ENCODE measurements around the gene DCST2. TPM values are rescaled to one million over a fixed set of nuclear protein-coding genes. Genes with fewer than 3 reads are reported as not detected.

DCST2 gene
- total RNA-seq, 4 donors from 2014 or later: not detected

DNA sequence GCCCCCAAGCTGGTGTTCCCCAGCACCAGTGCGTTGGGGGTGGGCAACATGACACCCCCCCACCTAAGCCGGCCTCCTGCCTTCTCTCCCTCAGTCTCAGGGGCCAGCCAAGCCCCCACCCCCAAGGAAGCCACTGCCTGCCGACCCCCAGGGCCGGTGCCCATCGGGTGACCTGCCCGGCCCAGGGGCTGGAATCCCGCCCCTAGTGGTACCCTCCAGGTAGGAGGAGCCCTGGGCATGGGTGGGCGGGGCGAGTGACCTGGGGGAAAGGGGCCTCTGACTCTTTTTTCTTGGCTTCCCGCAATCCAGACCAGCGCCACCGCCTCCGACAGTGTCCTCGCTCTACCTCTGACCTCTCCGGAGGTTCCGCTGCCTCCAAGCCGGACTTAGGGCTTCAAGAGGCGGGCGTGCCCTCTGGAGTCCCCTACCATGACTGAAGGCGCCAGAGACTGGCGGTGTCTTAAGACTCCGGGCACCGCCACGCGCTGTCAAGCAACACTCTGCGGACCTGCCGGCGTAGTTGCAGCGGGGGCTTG lies 28.6 kb upstream of the DCST2 start:
- TF ChIP-seq POLR2A (IDR thresholded peaks at IDR 0.05) (no peak), CTCF (IDR thresholded peaks at IDR 0.05 in 4 of 5, conservative IDR thresholded peaks at IDR 0.05 in 1 of 5) (no peak)
- ATAC-seq: no peak
- H3K36me3 ChIP-seq: peaks cover 0 to 35% of the 10 kb centered on the region in 2 donors
- in situ Hi-C loops (cut with MboI; ENCODE audit: low sequenced_read_pairs in 4 of 4) (loop anchor here in 1 of 4 donors (25.0 kb wide), 1 partner anchor 100 kb away; the partner anchor contains the start of genes CKS1B, PBXIP1, PYGO2 and SHC1), intact Hi-C loops (cut with DNase I; ENCODE audit: low total_unique reads) (no loop called here)
- H3K4me1 ChIP-seq: peaks cover 9 to 18% of the 10 kb centered on the region in 2 donors
- peak overlapping the region in 2 of 4 donors; percentile 77 to 91 for H3K4me3 ChIP-seq
- H3K9me3 ChIP-seq: no peaks in the 10 kb centered on the region
- no peak overlapping the region for H3K27ac ChIP-seq
- no peaks in the 10 kb centered on the region for H3K27me3 ChIP-seq
- no peak for DNase-seq

DNA sequence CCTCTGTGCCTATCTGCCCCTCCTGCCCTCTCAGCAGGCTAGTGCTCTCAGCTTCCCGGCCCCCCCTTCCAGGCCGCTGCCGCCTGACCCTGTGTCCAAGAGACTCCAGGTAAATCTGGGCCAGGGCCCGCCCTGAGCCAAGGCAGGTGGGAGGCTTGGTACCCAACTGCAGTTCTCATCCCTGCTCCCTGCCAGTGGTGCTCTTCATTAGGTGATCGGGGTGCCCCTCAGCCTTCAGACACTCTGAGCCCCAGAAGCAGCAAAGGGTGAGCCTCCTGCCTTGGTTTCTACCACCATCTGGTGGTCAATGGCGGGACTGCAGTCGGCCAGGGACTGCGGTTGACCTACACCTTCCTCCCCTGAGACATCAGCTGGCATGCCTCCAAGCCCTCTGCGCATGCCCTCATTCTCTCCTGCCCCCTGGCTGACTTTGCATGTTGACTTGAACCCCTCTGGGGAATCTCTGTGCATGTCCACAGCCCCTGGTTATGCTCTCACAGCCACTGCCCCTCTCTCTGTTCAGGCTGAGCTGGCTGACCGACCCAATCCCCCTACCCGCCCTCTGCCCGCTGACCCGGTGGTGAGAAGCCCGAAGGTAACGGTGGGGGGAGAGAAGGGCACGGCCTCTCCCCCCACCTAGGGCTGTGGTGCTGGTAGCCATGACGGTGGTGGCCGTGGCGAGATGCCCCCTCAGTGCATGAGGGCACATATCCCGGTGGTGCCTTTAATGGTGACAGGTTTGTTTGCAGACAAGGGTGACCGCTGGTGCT lies 28.0 kb upstream of the DCST2 start:
- H3K27me3 ChIP-seq: no peaks in the 10 kb centered on the region
- intact Hi-C loops (cut with DNase I; ENCODE audit: low total_unique reads) (loop anchor here (1.0 kb wide), 1 partner anchor 16 kb away; no protein-coding TSS in a partner anchor), in situ Hi-C loops (cut with MboI; ENCODE audit: low sequenced_read_pairs in 4 of 4) (loop anchor here in 1 of 4 donors (25.0 kb wide), 1 partner anchor 99 kb away; the partner anchor contains the start of genes CKS1B, PBXIP1, PYGO2 and SHC1)
- peaks cover 9 to 18% of the 10 kb centered on the region in 2 donors for H3K4me1 ChIP-seq
- TF ChIP-seq CTCF (IDR thresholded peaks at IDR 0.05 in 4 of 5, conservative IDR thresholded peaks at IDR 0.05 in 1 of 5): peak; percentile 98 to 100 (median 99)
- no peak for TF ChIP-seq POLR2A (IDR thresholded peaks at IDR 0.05)
- ATAC-seq: peak; percentile 48 to 66
- DNase-seq: peak; percentile 38 to 74
- H3K36me3 ChIP-seq: peaks cover 0 to 42% of the 10 kb centered on the region in 2 donors
- no peaks in the 10 kb centered on the region for H3K9me3 ChIP-seq
- no peak overlapping the region for H3K4me3 ChIP-seq
- no peak overlapping the region for H3K27ac ChIP-seq

GRCh38 chr1:155060736-155061135 lies 27.2 kb upstream of the DCST2 start:
- no peak for ATAC-seq
- DNase-seq: no peak
- Histone ChIP-seq H3K9me3 (no peaks in the 10 kb centered on the region), H3K4me3 (no peak overlapping the region), H3K4me1 (peaks cover 9 to 18% of the 10 kb centered on the region in 2 donors), H3K27ac (no peak overlapping the region), H3K27me3 (no peaks in the 10 kb centered on the region), H3K36me3 (peaks cover 0 to 50% of the 10 kb centered on the region in 2 donors)
- in situ Hi-C loops (cut with MboI; ENCODE audit: low sequenced_read_pairs in 4 of 4): loop anchor here in 1 of 4 donors (25.0 kb wide), 1 partner anchor 98 kb away; the partner anchor contains the start of genes CKS1B, PBXIP1, PYGO2 and SHC1
- no peak for TF ChIP-seq POLR2A (IDR thresholded peaks at IDR 0.05)
- TF ChIP-seq CTCF (IDR thresholded peaks at IDR 0.05 in 4 of 5, conservative IDR thresholded peaks at IDR 0.05 in 1 of 5): no peak
- intact Hi-C loops (cut with DNase I; ENCODE audit: low total_unique reads): loop anchor here (1.0 kb wide), 1 partner anchor 15 kb away; no protein-coding TSS in a partner anchor

DNA sequence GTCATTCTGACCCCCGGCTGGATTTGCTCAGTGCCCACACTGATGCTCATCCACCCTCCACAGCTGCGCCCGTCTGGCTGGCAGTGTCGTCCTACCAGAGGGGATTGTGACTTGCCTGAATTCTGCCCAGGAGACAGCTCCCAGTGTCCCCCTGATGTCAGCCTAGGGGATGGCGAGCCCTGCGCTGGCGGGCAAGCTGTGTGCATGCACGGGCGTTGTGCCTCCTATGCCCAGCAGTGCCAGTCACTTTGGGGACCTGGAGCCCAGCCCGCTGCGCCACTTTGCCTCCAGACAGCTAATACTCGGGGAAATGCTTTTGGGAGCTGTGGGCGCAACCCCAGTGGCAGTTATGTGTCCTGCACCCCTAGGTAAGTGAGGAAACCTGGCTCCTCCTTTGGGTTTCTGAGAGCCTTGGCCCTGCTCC lies 24.2 kb upstream of the DCST2 start:
- no peak overlapping the region for H3K4me3 ChIP-seq
- H3K9me3 ChIP-seq: no peaks in the 10 kb centered on the region
- ATAC-seq: no peak
- no peak overlapping the region for H3K27ac ChIP-seq
- no peak for DNase-seq
- H3K27me3 ChIP-seq: no peaks in the 10 kb centered on the region
- peaks cover 0 to 68% of the 10 kb centered on the region in 2 donors for H3K36me3 ChIP-seq
- no peak for TF ChIP-seq POLR2A (IDR thresholded peaks at IDR 0.05)
- in situ Hi-C loops (cut with MboI; ENCODE audit: low sequenced_read_pairs in 4 of 4): loop anchor here in 1 of 4 donors (25.0 kb wide), 1 partner anchor 95 kb away; the partner anchor contains the start of genes CKS1B, PBXIP1, PYGO2 and SHC1
- H3K4me1 ChIP-seq: peaks cover 4 to 13% of the 10 kb centered on the region in 2 donors
- intact Hi-C loops (cut with DNase I; ENCODE audit: low total_unique reads): no loop called here

DNA sequence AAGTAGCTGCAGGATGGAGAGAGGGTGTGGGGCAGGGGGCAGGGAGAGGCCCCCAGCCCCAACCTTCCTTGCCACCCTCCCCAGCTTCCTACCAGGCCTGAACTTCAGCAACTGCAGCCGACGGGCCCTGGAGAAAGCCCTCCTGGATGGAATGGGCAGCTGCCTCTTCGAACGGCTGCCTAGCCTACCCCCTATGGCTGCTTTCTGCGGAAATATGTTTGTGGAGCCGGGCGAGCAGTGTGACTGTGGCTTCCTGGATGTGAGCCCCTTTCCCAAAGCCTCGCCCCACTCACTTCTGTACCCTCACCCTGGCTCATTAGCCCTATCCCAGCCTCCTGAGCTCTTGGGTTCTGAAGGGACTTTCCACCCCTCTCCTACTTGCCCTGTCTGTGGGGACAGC lies 23.5 kb upstream of the DCST2 start:
- TF ChIP-seq CTCF (IDR thresholded peaks at IDR 0.05 in 4 of 5, conservative IDR thresholded peaks at IDR 0.05 in 1 of 5) (no peak), POLR2A (IDR thresholded peaks at IDR 0.05) (no peak)
- H3K27ac ChIP-seq: no peak overlapping the region
- in situ Hi-C loops (cut with MboI; ENCODE audit: low sequenced_read_pairs in 4 of 4): loop anchor here in 1 of 4 donors (25.0 kb wide), 1 partner anchor 95 kb away; the partner anchor contains the start of genes CKS1B, PBXIP1, PYGO2 and SHC1
- H3K4me3 ChIP-seq: no peak overlapping the region
- DNase-seq (no peak), ATAC-seq (no peak)
- H3K9me3 ChIP-seq: no peaks in the 10 kb centered on the region
- H3K27me3 ChIP-seq: no peaks in the 10 kb centered on the region
- peaks cover 0 to 68% of the 10 kb centered on the region in 2 donors for H3K36me3 ChIP-seq
- intact Hi-C loops (cut with DNase I; ENCODE audit: low total_unique reads): no loop called here
- H3K4me1 ChIP-seq: peaks cover 7% of the 10 kb centered on the region in 2 donors
